Thyroid gland (tissue), 4 donors: ENCODE data around the gene RAD21L1.

Experiments used
- POLR2A ChIP-seq, 2 donors: fragments of 450-650 bp; IDR thresholded peaks; one replicate each; pipeline ENCODE4 v1.6.1; 2017; ENCODE audit warnings: antibody characterized with exemption in 2 of 2, mild to moderate bottlenecking in 2 of 2, moderate library complexity in 1 of 2
- TF ChIP-seq, protein P1 (sequence below), 6 experiments: fragments of 200-600 bp in 3 of 6; fragments of 450-650 bp in 3 of 6; sonication (generic) in 3 of 6; IDR thresholded peaks; one replicate each; pipeline ENCODE4 v1.5.1; 2016 to 2019; ENCODE audit warnings: antibody characterized with exemption in 6 of 6, mild to moderate bottlenecking in 2 of 6, inconsistent platforms in 1 of 6, moderate library complexity in 1 of 6

DNA sequence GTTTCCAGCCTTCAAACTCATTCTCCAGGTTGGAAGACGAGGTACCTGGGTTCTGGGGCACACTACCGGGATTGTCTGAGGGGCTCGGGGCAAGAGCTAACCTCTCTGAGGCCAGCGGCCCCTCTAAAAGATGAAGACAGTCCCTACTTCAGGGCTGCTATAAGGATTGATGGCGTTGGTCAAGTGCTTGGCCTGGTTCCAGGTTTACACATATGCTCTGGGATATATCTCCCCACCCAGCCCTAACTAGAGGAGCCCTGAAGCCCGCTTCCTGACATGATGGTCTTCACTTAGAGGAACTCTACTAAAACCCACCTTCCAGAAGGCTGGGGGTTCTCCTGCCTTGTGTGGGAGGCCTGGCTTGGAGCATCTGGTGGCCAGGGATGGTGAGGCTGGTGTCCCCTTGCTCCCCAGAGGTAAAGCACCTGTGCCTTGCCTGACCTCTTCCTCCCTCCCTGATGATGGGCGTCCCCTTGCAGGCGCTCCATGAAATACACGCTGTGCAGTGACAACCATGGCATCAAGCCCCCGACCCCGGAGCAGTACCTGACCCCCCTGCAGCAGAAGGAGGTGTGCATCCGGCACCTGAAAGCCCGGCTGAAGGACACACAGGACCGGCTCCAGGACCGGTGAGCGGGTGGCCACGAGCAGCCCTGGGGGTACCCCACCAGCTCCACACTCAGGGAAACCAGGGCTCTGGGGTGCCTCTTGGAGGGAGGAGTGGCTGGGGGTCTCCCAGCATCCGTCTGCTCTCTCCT, 74.4 kb downstream of the RAD21L1 start:
- TF ChIP-seq, protein P1, sequence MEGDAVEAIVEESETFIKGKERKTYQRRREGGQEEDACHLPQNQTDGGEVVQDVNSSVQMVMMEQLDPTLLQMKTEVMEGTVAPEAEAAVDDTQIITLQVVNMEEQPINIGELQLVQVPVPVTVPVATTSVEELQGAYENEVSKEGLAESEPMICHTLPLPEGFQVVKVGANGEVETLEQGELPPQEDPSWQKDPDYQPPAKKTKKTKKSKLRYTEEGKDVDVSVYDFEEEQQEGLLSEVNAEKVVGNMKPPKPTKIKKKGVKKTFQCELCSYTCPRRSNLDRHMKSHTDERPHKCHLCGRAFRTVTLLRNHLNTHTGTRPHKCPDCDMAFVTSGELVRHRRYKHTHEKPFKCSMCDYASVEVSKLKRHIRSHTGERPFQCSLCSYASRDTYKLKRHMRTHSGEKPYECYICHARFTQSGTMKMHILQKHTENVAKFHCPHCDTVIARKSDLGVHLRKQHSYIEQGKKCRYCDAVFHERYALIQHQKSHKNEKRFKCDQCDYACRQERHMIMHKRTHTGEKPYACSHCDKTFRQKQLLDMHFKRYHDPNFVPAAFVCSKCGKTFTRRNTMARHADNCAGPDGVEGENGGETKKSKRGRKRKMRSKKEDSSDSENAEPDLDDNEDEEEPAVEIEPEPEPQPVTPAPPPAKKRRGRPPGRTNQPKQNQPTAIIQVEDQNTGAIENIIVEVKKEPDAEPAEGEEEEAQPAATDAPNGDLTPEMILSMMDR (IDR thresholded peaks at IDR 0.05) = no peak
- TF ChIP-seq POLR2A (IDR thresholded peaks at IDR 0.05) = no peak
